GM23338 (cell line): Measurements from ENCODE around the gene SLAIN1. TPM values are rescaled to one million over a fixed set of nuclear protein-coding genes. Genes with fewer than 3 reads are reported as not detected.

ENCODE experiments used
- ATAC-seq: fragments of 200-7000 bp; cut with Tn5 transposase; 3 replicates; pipeline ENCODE4 v1.9.1; 2020
- DNase-seq: peaks from one replicate; pipeline ENCODE4 v3.0.0-alpha.2; 2015; ENCODE audit warnings: low spot score
- H2AFZ ChIP-seq: fragments of 200-600 bp; sonication (generic); 2 replicates; pipeline ENCODE4 v1.8.0; 2016; ENCODE audit warnings: antibody characterized with exemption, mild to moderate bottlenecking, moderate library complexity
- H3F3A ChIP-seq: fragments of 200-600 bp; sonication (generic); replicated peaks from 2 replicates; pipeline ENCODE4 v1.8.0; 2017; ENCODE audit warnings: antibody characterized with exemption, mixed run types, low read depth
- H3K27ac ChIP-seq: fragments of 200-600 bp; sonication (generic); 2 replicates; pipeline ENCODE4 v1.6.1; 2016; ENCODE audit warnings: low read depth
- H3K27me3 ChIP-seq: fragments of 200-600 bp; sonication (generic); 2 replicates; pipeline ENCODE4 v1.8.0; 2016; ENCODE audit warnings: mild to moderate bottlenecking, mixed run types, moderate library complexity; ENCODE audit not compliant: insufficient read depth
- H3K36me3 ChIP-seq: fragments of 200-600 bp; sonication (generic); 2 replicates; pipeline ENCODE4 v1.8.0; 2016; ENCODE audit warnings: mild to moderate bottlenecking; ENCODE audit not compliant: insufficient read depth
- H3K4me1 ChIP-seq: fragments of 200-600 bp; sonication (generic); 2 replicates; pipeline ENCODE4 v1.8.0; 2016; ENCODE audit warnings: mild to moderate bottlenecking, moderate library complexity; ENCODE audit not compliant: insufficient read depth
- H3K4me2 ChIP-seq: fragments of 200-600 bp; sonication (generic); 2 replicates; pipeline ENCODE4 v1.7.1; 2017; ENCODE audit warnings: mixed run types
- H3K4me3 ChIP-seq: fragments of 200-600 bp; sonication (generic); 2 replicates; pipeline ENCODE4 v1.6.1; 2016; ENCODE audit warnings: mixed run types
- H3K79me2 ChIP-seq: fragments of 200-600 bp; sonication (generic); replicated peaks from 2 replicates; pipeline ENCODE4 v1.8.0; 2017; ENCODE audit warnings: mild to moderate bottlenecking; ENCODE audit not compliant: insufficient read depth
- H3K9me2 ChIP-seq: fragments of 200-600 bp; sonication (generic); 2 replicates; pipeline ENCODE4 v1.8.0; 2017; ENCODE audit not compliant: insufficient read depth
- H4K20me1 ChIP-seq: fragments of 200-600 bp; sonication (generic); replicated peaks from 2 replicates; pipeline ENCODE4 v1.8.0; 2017; ENCODE audit warnings: mild to moderate bottlenecking; ENCODE audit not compliant: insufficient read depth
- H3K27ac Mint-ChIP-seq: 2 replicates; pipeline ENCODE4 v1.8.0; 2020; ENCODE audit warnings: inconsistent platforms, mild to moderate bottlenecking, moderate library complexity, mixed read lengths
- H3K27me3 Mint-ChIP-seq: 3 replicates; pipeline ENCODE4 v1.8.0; 2022; ENCODE audit warnings: low read depth, mild to moderate bottlenecking, moderate library complexity, mixed read lengths, inconsistent platforms; ENCODE audit not compliant: insufficient read depth, poor library complexity
- H3K36me3 Mint-ChIP-seq: 3 replicates; pipeline ENCODE4 v1.8.0; 2021; ENCODE audit warnings: low read depth, mild to moderate bottlenecking, inconsistent platforms, moderate library complexity, mixed read lengths
- H3K4me1 Mint-ChIP-seq: 3 replicates; pipeline ENCODE4 v1.8.0; 2020; ENCODE audit warnings: mild to moderate bottlenecking, inconsistent platforms, mixed read lengths
- H3K4me3 Mint-ChIP-seq: 3 replicates; pipeline ENCODE4 v1.8.0; 2021; ENCODE audit warnings: moderate library complexity, mild to moderate bottlenecking, inconsistent platforms, mixed read lengths
- H3K9me3 Mint-ChIP-seq: 3 replicates; pipeline ENCODE4 v1.8.0; 2020; ENCODE audit warnings: moderate library complexity, mild to moderate bottlenecking, inconsistent platforms, mixed read lengths
- CREB1 ChIP-seq: fragments of 250-450 bp; sonication (Bioruptor Pico); IDR thresholded peaks from 2 replicates; pipeline ENCODE4 v1.5.0; 2020; ENCODE audit warnings: low read depth, mild to moderate bottlenecking, moderate library complexity
- ETS1 ChIP-seq: IDR thresholded peaks from 2 replicates; pipeline ENCODE4 v1.6.1; 2016; ENCODE audit warnings: antibody characterized with exemption
- EZH2 ChIP-seq: fragments of 200-600 bp; sonication (generic); IDR thresholded peaks from one replicate; pipeline ENCODE4 v1.8.0; 2017; ENCODE audit warnings: antibody characterized with exemption, mild to moderate bottlenecking, low read depth; ENCODE audit not compliant: unreplicated experiment
- EZH2phosphoT487 ChIP-seq: fragments of 200-600 bp; sonication (generic); IDR thresholded peaks from one replicate; pipeline ENCODE4 v1.8.1; 2018; ENCODE audit warnings: antibody characterized with exemption; ENCODE audit not compliant: unreplicated experiment
- JUNB ChIP-seq: IDR thresholded peaks from one replicate; pipeline ENCODE4 v1.6.1; 2016; ENCODE audit warnings: antibody characterized with exemption; ENCODE audit not compliant: unreplicated experiment
- NANOG ChIP-seq: IDR thresholded peaks from 2 replicates; pipeline ENCODE4 v1.6.1; 2016; ENCODE audit warnings: antibody characterized with exemption, borderline replicate concordance
- POLR2AphosphoS5 ChIP-seq: IDR thresholded peaks from 2 replicates; pipeline ENCODE4 v1.6.1; 2016; ENCODE audit warnings: antibody characterized with exemption, low read depth
- REST ChIP-seq: IDR thresholded peaks from one replicate; pipeline ENCODE4 v1.6.1; 2018; ENCODE audit warnings: antibody characterized with exemption; ENCODE audit not compliant: unreplicated experiment
- STAT1 ChIP-seq: IDR thresholded peaks from one replicate; pipeline ENCODE4 v1.6.1; 2016; ENCODE audit warnings: antibody characterized with exemption; ENCODE audit not compliant: unreplicated experiment
- ZNF114 ChIP-seq: fragments of 250-450 bp; sonication (Bioruptor Pico); IDR thresholded peaks from 2 replicates; pipeline ENCODE4 v1.5.0; 2020; ENCODE audit warnings: mild to moderate bottlenecking, moderate library complexity
- ZNF331 ChIP-seq: fragments of 250-450 bp; sonication (Bioruptor Pico); IDR thresholded peaks from 2 replicates; pipeline ENCODE4 v1.5.0; 2020; ENCODE audit warnings: low read depth, mild to moderate bottlenecking, moderate library complexity
- ZNF462 ChIP-seq: fragments of 250-450 bp; sonication (Bioruptor Pico); IDR thresholded peaks from 2 replicates; pipeline ENCODE4 v1.5.0; 2020; ENCODE audit warnings: mild to moderate bottlenecking, moderate library complexity
- polyA plus RNA-seq: library from polyadenylated mRNA; unstranded; fragments of >200 nt; fragmentation: Nextera tagmentation; extraction: Ambion mirVana; gene quantifications from 2 replicates; pipeline ENCODE4 v1.2.1, GENCODE V29; 2016
- total RNA-seq: library from RNA; depleted of rRNA; stranded (reverse); fragments of >200 nt; shearing (Covaris generic); gene quantifications from 2 replicates; pipeline ENCODE4 v1.2.3, GENCODE V29; 2014
- TF ChIP-seq, protein P1 (sequence below), 2 experiments: fragments of 200-600 bp in 1 of 2; sonication (generic) in 1 of 2; conservative IDR thresholded peaks; 2 replicates each; pipeline versions ENCODE4 v1.5.1 to v1.6.1; 2016 to 2017; ENCODE audit warnings: antibody characterized with exemption in 2 of 2, low read depth in 2 of 2, mild to moderate bottlenecking in 2 of 2, moderate library complexity in 1 of 2

The SLAIN1 gene
- total and polyA plus RNA-seq, 2 experiments from 2014 or later: 16.3 to 44.2 TPM

DNA sequence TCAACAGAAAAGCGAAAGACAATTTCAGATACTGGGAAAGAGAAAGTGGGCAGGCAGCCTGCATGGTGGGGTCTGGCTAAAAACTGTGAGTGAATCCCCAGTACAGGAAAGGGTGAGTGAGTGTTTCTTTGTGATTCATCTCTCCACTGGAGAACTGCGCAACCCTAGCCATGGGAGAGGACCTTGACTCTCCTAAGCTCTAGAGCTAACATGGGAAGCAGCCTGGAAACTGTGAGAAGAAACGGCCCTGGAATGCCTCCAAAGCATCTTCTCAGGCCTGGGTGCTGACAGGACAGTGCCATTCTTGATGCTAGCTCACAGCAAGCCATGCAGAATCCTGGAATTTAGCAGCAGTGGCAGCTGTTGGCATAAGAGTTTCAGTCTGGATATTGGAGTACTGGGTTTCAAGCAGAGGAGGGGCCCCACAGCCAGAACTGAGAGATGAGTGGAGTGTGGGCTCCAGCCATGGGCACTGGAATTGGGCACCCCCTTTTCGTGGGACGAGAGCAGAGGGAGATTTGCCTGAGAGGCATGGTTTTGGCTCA lies 18.7 kb upstream of the SLAIN1 start:
- H3K27me3 Mint-ChIP-seq: no peaks in the 10 kb centered on the region
- H3F3A ChIP-seq: no peaks in the 10 kb centered on the region
- TF ChIP-seq ZNF331 (CRISPR knock-in tag) (no peak), STAT1 (no peak), CREB1 (CRISPR knock-in tag) (no peak), EZH2 (no peak), REST (no peak), EZH2phosphoT487 (no peak), ZNF462 (CRISPR knock-in tag) (no peak), ETS1 (no peak), NANOG (no peak), POLR2AphosphoS5 (no peak), ZNF114 (CRISPR knock-in tag) (no peak), JUNB (no peak)
- TF ChIP-seq, protein P1, sequence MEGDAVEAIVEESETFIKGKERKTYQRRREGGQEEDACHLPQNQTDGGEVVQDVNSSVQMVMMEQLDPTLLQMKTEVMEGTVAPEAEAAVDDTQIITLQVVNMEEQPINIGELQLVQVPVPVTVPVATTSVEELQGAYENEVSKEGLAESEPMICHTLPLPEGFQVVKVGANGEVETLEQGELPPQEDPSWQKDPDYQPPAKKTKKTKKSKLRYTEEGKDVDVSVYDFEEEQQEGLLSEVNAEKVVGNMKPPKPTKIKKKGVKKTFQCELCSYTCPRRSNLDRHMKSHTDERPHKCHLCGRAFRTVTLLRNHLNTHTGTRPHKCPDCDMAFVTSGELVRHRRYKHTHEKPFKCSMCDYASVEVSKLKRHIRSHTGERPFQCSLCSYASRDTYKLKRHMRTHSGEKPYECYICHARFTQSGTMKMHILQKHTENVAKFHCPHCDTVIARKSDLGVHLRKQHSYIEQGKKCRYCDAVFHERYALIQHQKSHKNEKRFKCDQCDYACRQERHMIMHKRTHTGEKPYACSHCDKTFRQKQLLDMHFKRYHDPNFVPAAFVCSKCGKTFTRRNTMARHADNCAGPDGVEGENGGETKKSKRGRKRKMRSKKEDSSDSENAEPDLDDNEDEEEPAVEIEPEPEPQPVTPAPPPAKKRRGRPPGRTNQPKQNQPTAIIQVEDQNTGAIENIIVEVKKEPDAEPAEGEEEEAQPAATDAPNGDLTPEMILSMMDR (conservative IDR thresholded peaks at IDR 0.05; ENCODE audit: low read depth in 2 of 2): no peak
- peaks cover 3% of the 10 kb centered on the region; the same call in 1 of the 2 replicates for H3K9me2 ChIP-seq
- H3K4me1 ChIP-seq: no peaks in the 10 kb centered on the region
- H4K20me1 ChIP-seq: no peaks in the 10 kb centered on the region
- H3K27me3 ChIP-seq: no peaks in the 10 kb centered on the region
- no peaks in the 10 kb centered on the region for H3K79me2 ChIP-seq
- no peak for ATAC-seq
- H3K4me2 ChIP-seq: no peak overlapping the region
- no peak overlapping the region for H3K4me3 ChIP-seq
- no peak overlapping the region for H3K4me3 Mint-ChIP-seq
- DNase-seq: no peak
- no peaks in the 10 kb centered on the region for H3K36me3 ChIP-seq
- H3K27ac ChIP-seq: no peak overlapping the region
- H3K27ac Mint-ChIP-seq: no peak overlapping the region
- peaks cover 9% of the 10 kb centered on the region for H3K4me1 Mint-ChIP-seq
- peaks cover 7% of the 10 kb centered on the region; the same call in 1 of the 3 replicates for H3K36me3 Mint-ChIP-seq
- H2AFZ ChIP-seq: no peak overlapping the region; the same call in 1 of the 2 replicates
- peaks cover 4% of the 10 kb centered on the region; the same call in 2 of the 3 replicates for H3K9me3 Mint-ChIP-seq
